PFSK-1 (cell line): Measurements from ENCODE around the gene EYA2.

Experiments
- POLR2AphosphoS5 ChIP-seq: IDR thresholded peaks from 2 replicates; pipeline ENCODE4 v1.6.1; 2012; ENCODE audit warnings: low read depth, mild to moderate bottlenecking, control low read depth, low read length, moderate library complexity
- TAF1 ChIP-seq: IDR thresholded peaks from 2 replicates; pipeline ENCODE4 v1.6.1; 2012; ENCODE audit warnings: low read length, control low read depth, borderline replicate concordance; ENCODE audit not compliant: insufficient read depth
- TF ChIP-seq, protein P1 (sequence below), 2 experiments: IDR thresholded peaks; 2 replicates each; pipeline versions ENCODE4 v1.6.1 to v1.8.0; 2011 to 2012; ENCODE audit warnings: low read depth in 2 of 2, low read length in 2 of 2, control low read depth in 1 of 2, inconsistent platforms in 1 of 2, mild to moderate bottlenecking in 1 of 2, moderate library complexity in 1 of 2; ENCODE audit not compliant: insufficient read depth in 1 of 2

DNA sequence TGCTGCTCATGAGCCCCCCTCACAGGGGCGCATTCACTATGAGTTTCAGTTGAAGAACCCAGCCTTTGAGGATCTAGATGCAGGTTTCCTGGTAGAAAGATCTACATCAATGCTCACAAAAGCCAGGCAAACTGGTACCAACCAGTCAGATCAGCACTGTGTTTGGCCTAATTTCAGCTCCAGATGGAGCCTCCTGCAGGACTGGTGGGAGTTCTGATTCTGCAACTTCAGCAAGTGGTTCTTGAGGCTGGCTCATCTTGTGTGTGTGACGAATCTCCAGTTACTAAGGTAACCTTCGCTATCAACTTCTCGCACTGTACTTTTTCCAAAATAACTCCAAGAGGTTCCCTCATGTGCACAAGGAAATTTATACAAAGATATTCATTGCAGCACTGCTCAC lies 343.1 kb downstream of the EYA2 start:
- TF ChIP-seq POLR2AphosphoS5 (no peak), TAF1 (no peak)
- TF ChIP-seq, protein P1, sequence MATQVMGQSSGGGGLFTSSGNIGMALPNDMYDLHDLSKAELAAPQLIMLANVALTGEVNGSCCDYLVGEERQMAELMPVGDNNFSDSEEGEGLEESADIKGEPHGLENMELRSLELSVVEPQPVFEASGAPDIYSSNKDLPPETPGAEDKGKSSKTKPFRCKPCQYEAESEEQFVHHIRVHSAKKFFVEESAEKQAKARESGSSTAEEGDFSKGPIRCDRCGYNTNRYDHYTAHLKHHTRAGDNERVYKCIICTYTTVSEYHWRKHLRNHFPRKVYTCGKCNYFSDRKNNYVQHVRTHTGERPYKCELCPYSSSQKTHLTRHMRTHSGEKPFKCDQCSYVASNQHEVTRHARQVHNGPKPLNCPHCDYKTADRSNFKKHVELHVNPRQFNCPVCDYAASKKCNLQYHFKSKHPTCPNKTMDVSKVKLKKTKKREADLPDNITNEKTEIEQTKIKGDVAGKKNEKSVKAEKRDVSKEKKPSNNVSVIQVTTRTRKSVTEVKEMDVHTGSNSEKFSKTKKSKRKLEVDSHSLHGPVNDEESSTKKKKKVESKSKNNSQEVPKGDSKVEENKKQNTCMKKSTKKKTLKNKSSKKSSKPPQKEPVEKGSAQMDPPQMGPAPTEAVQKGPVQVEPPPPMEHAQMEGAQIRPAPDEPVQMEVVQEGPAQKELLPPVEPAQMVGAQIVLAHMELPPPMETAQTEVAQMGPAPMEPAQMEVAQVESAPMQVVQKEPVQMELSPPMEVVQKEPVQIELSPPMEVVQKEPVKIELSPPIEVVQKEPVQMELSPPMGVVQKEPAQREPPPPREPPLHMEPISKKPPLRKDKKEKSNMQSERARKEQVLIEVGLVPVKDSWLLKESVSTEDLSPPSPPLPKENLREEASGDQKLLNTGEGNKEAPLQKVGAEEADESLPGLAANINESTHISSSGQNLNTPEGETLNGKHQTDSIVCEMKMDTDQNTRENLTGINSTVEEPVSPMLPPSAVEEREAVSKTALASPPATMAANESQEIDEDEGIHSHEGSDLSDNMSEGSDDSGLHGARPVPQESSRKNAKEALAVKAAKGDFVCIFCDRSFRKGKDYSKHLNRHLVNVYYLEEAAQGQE (IDR thresholded peaks at IDR 0.05; ENCODE audit: insufficient read depth in 1 of 2, low read depth in 2 of 2, low read length in 2 of 2), result no peak
